CD4-positive, alpha-beta T cell treated with Interleukin-6 at 100 ng/mL for 8 hours (primary cell): ENCODE results near the gene MICALL1.

Source experiments
- DNase-seq: peaks from one replicate; pipeline ENCODE4 v3.0.0-alpha.2; 2020; ENCODE audit warnings: mixed read lengths, low spot score

MICALL1 gene

DNA sequence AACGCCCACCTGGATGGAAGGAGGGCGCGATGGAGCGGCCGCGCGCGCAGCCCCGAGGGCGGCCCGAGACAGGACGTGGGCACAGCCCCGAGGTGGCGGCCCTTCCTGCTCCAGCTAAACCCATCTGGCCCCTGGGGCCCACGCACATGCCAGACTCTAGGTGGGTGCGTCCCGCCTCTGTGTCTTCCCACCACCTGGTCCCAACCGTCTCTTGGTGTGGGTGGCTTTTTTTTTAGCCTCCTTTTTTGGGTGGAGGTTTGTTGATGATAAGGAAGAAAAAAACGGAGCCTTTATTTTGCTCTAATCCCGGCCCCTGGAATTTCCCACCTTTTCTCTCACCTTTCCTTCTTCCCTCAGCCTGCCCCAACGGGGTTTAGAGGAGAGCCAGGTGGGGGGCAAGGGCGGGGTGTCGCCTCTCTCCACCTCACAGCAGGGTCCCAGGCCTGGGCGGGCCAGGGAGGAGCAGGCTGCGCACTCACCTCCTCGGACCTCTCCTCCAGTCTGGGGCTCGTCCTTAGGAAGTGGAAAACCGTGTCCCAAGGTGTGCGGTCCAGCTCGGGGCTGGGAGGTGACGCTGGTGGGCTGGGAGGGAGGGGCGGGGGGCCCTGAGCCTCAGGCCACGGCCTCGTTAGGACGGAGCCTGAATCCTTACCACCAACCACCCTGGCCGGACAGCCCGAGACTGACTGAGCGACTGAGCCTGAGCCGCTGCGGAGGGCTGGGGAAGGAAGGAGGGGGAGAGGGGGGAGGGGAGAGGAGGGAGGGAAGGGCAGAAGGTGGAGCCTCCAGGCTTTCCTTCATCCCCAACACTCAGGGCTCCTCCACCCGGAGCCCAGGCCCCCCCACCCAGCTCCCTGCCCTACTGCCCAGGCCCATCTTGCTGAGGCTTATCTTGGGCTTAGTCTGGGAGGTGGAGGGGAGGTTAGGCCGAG is 78.0 kb downstream of the MICALL1 start, which contains the start of gene SOX10:
Gene SOX10 (minus strand): TSS at position 696 of the 932 bp plus-strand sequence. CDS start 771 bp downstream, outside the sequence.
- DNase-seq: no peak

DNA sequence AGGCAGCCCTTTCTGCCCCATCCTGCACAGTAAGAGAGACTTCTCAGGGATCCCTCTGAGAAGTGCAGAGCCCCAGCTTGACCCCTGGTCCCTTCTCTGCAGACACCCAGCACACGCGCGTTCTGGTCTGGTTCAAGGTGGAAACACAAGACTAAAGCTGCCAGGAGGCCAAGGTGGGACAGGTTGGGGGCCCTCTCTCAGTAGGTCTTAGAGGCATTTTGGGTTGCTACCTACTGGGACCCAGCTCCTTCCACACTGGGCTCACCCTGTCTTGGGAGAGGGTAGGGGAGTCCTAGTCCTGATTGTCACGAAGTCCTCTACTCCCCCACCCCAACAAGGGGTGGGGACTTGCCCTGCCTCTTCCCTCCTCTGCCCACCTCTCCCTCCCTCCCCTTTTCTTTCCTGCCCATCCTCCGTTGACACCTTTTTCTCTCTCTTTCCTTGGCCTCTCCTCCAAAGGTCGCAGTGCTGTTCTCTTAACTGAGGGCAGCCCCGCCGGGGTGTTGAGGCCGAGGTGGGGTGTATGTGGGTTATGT is 79.0 kb downstream of the MICALL1 start:
- DNase-seq: no peak

DNA sequence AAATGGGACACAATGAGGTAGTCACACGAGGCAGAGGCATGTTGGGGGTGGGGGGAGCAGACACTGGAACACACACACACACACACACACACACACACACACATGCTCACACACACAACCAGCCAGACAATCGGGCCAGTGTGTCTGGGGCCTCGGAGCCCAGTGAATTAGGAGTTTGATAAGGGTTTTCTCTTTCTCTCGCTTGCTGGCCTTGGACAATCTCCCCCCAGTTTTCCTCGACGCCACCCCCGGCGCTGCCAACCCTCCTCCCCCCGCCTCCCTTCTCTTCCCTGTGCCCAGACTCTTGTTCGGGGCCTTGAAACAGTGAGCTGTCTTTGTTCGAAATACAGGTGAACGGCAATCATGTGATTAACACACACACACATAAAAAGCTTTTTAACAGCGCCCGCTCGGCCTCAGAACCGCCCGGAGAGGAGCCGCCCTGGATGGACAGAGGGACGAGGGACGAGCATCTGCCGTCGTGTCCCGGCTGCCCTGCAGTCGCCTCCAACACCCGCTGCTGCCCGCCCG is 79.7 kb downstream of the MICALL1 start:
- DNase-seq: no peak

DNA sequence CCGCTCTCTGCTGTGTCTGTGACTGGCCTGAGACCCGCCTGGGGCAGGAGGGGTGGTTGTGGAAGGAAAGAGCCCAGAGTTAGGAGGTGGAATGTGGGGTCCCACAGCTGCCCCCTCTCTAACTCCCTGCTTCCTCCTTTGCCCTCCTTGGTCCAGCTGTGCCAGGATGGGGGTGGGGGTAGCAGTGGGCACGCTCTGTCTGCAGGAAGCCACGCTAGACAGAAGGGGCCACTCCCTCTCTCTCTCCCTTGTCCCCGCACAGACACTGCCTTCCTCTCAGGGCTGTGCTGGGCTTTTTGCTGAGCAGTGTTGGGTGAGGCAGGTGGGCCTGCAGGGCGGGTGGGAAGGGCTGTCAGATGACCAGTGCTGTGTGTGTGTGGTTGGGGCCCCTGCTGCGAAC is 80.3 kb downstream of the MICALL1 start:
- no peak for DNase-seq

DNA sequence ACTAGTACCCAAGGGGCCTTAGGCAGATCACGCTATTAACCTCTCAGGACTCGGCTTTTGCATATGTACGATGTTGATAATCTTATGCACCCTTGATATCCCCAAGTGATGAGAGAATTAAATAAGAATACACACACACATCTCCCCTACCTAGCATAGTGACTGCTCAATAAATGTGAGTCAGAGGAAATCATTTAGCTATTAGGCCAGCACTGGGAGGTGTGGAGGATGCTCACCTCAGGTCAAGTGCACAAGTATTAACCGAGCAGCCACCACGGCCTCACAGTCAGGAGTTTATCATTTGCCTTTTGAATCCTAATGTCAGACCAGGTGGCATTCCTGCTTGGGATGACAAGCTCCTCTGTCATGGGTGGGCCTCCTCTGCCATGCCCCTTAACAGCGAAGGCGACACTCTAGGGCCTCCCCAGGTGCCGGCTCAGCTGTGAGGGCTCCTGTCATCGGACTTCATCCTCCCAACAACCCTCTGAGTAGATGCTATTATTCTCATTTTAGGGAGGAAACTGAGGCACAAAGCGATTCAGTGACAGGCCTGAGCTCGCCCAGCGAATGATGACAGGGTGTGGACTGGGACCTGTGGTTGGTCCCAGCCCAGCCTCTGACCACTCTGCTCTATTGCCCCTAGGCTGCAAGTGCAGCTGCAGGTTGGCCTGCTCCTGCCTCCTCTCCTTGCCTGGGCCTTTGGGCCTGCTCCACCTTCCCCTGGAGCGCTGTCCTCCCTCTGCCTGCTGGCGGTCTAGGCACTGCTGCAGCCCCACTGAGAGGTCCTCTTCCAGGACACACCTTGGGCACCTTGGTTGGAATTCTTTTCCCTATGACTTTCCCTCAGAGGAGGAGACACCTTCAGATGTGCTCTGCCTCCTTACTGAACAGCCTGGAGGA is 83.3 kb downstream of the MICALL1 start:
- DNase-seq: no peak

DNA sequence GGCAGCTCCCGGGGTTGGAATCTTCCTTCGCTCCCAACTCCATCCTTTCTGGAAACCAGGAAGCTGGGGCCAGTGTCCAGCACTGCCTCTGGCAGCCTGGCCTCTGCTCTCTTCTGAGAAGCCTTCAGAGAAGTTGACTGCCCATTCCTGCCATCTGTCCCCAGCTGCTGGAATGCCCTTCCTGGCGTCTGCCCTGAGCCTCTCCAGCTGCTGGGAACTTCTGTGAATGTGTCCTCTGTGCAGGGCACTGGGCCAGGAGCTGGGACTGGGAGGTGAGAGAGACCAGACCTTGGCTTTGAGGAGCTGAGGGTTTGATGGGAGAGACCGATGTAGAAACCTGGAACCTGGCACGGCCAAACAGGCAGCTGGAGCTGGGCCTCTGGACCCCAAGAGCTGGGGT is 84.2 kb downstream of the MICALL1 start:
- no peak for DNase-seq

DNA sequence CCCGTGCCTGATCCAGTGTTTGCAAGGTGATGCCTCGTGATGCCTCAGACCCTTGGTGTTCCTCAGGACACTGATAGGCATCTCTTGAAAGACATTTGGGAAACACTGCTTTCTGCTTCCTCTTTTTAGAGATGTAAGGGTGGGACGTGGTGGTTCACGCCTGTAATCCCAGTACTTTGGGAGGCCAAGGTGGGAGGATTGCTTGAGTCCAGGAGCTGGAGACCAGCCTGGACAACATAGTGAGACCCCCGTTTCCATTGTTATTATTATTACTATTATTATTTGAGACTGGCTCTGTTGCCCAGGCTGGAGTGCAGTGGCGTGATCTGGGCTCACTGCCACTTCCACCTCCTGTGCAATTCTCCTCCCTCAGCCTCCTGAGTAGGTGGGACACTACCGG is 84.8 kb downstream of the MICALL1 start:
- no peak for DNase-seq

DNA sequence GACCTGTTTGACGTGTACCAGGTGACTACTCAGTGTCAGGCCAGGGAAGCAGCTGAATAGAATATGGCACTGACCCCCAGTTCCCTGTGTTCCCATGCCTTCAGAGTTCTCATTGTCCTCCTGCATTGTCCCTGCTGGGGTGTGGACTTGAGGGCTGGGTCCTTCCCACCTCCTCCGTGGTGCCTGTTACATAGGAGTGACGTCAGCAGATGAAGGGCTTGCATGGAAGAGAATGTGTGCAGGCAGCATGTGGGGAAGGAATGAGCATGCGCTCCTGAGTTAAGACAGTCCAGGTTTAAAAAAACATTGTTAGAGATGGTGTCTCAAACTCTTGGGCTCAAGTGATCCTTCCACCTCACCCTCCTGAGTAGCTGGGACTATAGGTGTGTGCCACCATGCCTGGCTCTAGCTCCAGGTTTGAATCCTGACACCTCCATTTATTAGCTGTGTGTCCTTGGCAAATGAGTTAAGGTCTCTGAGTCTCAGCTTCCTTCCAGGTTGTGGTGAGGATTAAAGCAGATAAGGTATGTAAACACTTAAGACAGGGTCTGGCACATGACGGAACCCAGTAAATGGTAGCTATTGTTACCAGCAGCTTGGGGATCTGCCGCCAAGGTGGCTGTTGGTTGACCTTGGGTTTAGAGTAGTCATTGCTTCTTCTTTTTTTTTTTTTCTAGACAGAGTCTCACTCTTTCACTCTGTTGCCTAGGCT is 85.8 kb downstream of the MICALL1 start:
- DNase-seq: no peak
